Stomach (tissue), 9 donors: ENCODE results near the gene CNOT3. TPM values are rescaled to one million over a fixed set of nuclear protein-coding genes. Genes with fewer than 3 reads are reported as not detected.

Source experiments
- DNase-seq, 2 donors: peaks; one replicate each; pipeline versions ENCODE4 v3.0.0 to v3.0.0-alpha.2; 2013 to 2019
- H3K27ac ChIP-seq, 5 donors: fragments of 200-600 bp in 4 of 5; sonication (generic) in 4 of 5; one replicate each; pipeline ENCODE4 v1.5.1; 2013 to 2019; ENCODE audit warnings: mild to moderate bottlenecking in 1 of 5, moderate library complexity in 1 of 5
- H3K27me3 ChIP-seq, 3 donors: fragments of 200-600 bp; sonication (generic); one replicate each; pipeline ENCODE4 v1.5.1; 2017 to 2019; ENCODE audit warnings: mixed run types in 1 of 3
- H3K36me3 ChIP-seq, 4 donors: fragments of 200-600 bp; sonication (generic); 1 replicate in 3 of 4; 2 replicates in 1 of 4; pipeline ENCODE4 v1.5.1; 2016 to 2019
- H3K4me1 ChIP-seq, 4 donors: fragments of 200-600 bp; sonication (generic); one replicate each; pipeline ENCODE4 v1.5.1; 2016 to 2019
- H3K4me3 ChIP-seq, 4 donors: fragments of 200-600 bp; sonication (generic) in 3 of 4; one replicate each; pipeline ENCODE4 v1.5.1; 2016 to 2019; ENCODE audit warnings: mild to moderate bottlenecking in 1 of 4
- H3K9me3 ChIP-seq, 4 donors: fragments of 200-600 bp; sonication (generic); one replicate each; pipeline ENCODE4 v1.5.1; 2016 to 2019
- EP300 ChIP-seq: sonication (generic); formaldehyde crosslinking; IDR thresholded peaks from one replicate; pipeline ENCODE4 v1.6.1; 2017; ENCODE audit warnings: antibody characterized with exemption
- POLR2A ChIP-seq, 4 donors: fragments of 450-650 bp; IDR thresholded peaks; one replicate each; pipeline ENCODE4 v1.6.1; 2016; ENCODE audit warnings: antibody characterized with exemption in 4 of 4, control low read depth in 2 of 4, mild to moderate bottlenecking in 1 of 4, moderate library complexity in 1 of 4
- POLR2AphosphoS5 ChIP-seq, 3 donors: sonication (generic); formaldehyde crosslinking; IDR thresholded peaks; one replicate each; pipeline ENCODE4 v1.6.1; 2016; ENCODE audit warnings: antibody characterized with exemption in 3 of 3
- WGBS, 5 donors: extraction: QIAGEN DNeasy Blood & Tissue Kit in 3 of 5; methylation state at CpG; one replicate each; pipeline versions ENCODE4 v1.1.5 to v1.1.7; 2013 to 2018; 5-methylcytosine and 5-hydroxymethylcytosine counted together
- intact Hi-C: fragments of 100-400 bp; cut with DNase I; formaldehyde crosslinking; loops from one replicate; pipeline ENCODE4 v1.15.1; 2023; ENCODE audit warnings: low total_unique reads
- polyA plus RNA-seq, 3 donors: library from polyadenylated mRNA; stranded (reverse); fragments of 200-250 nt; gene quantifications; one replicate each; pipeline ENCODE4 v1.2.3, GENCODE V29; 2013
- total RNA-seq, 5 donors: library from RNA; depleted of rRNA; stranded (reverse); fragments of >200 nt; gene quantifications; one replicate each; pipeline versions ENCODE4 v1.1.0 to v1.2.3, GENCODE V29; 2014 to 2016
- TF ChIP-seq, protein P1 (sequence below), 7 experiments: fragments of 450-650 bp in 4 of 7; fragments of 200-600 bp in 3 of 7; sonication (generic) in 3 of 7; IDR thresholded peaks; one replicate each; pipeline ENCODE4 v1.5.1; 2016 to 2019; ENCODE audit warnings: antibody characterized with exemption in 7 of 7, control low read depth in 2 of 7, mild to moderate bottlenecking in 1 of 7
- donor health status: healthy with polysubstance abuse.
- donor health status: Bipolar disorder and iron deficiency.
- donor health status: healthy.

CNOT3 gene
- total and polyA plus RNA-seq, 8 donors = 11.2 to 100 (median 29.2) TPM

DNA sequence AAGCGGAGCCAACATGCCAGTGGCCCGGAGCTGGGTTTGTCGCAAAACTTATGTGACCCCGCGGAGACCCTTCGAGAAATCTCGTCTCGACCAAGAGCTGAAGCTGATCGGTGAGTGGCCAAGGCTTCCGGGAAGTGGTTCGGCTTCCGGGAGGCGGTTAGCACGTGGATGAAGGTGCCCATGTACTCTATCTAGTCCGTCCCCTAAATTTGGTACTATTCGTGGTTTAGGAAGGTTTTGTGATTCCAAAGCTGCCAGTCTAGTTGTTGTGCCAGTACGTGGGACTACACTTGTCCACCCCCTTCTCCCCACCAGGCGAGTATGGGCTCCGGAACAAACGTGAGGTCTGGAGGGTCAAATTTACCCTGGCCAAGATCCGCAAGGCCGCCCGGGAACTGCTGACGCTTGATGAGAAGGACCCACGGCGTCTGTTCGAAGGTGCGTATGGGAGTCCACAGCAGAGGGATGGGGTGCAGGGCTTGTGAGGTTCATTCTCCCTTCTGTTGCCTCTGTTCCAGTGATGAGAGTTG is 63.7 kb downstream of the CNOT3 start:
- Histone ChIP-seq H3K36me3 (peaks cover 41 to 49% (median 47%) of the 10 kb centered on the region in 4 donors), H3K27ac (peak overlapping the region; percentile 91 to 97 (median 94)), H3K4me3 (peak overlapping the region; percentile 66 to 89 (median 76)), H3K9me3 (no peaks in the 10 kb centered on the region), H3K27me3 (no peaks in the 10 kb centered on the region), H3K4me1 (peaks cover 46 to 60% (median 54%) of the 10 kb centered on the region in 4 donors)
- WGBS, 5 donors = 0 to 3% (median 1%) methylated on average over 17 to 28 of the region's 28 CpGs
- no peak for DNase-seq
- no peak for TF ChIP-seq POLR2A (IDR thresholded peaks at IDR 0.05)
- no peak for TF ChIP-seq POLR2AphosphoS5 (IDR thresholded peaks at IDR 0.05)
- TF ChIP-seq, protein P1, sequence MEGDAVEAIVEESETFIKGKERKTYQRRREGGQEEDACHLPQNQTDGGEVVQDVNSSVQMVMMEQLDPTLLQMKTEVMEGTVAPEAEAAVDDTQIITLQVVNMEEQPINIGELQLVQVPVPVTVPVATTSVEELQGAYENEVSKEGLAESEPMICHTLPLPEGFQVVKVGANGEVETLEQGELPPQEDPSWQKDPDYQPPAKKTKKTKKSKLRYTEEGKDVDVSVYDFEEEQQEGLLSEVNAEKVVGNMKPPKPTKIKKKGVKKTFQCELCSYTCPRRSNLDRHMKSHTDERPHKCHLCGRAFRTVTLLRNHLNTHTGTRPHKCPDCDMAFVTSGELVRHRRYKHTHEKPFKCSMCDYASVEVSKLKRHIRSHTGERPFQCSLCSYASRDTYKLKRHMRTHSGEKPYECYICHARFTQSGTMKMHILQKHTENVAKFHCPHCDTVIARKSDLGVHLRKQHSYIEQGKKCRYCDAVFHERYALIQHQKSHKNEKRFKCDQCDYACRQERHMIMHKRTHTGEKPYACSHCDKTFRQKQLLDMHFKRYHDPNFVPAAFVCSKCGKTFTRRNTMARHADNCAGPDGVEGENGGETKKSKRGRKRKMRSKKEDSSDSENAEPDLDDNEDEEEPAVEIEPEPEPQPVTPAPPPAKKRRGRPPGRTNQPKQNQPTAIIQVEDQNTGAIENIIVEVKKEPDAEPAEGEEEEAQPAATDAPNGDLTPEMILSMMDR (IDR thresholded peaks at IDR 0.05) = no peak
- no peak for TF ChIP-seq EP300
- intact Hi-C loops = no loop called here

DNA sequence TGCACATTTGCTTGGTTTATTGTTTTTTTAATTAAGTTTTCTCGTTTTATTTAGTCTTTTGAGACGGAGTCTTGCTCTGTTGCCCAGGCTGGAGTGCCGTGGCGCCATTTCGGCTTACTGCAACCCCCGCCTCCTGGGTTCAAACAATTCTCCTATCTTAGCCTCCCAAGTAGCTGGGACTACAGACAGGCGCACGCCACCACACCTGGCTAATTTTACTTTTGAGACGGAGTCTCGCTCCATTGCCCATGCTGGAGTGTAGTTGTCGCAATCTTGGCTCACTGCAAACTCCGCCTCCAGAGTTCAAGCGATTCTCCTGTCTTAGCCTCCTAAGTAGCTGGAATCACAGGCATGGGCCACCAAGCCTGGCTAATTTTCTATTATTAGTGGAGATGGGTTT is 64.4 kb downstream of the CNOT3 start:
- Histone ChIP-seq H3K4me3 (peak overlapping the region; percentile 66 to 89 (median 76)), H3K36me3 (peaks cover 48 to 56% (median 55%) of the 10 kb centered on the region in 4 donors), H3K9me3 (no peaks in the 10 kb centered on the region), H3K27me3 (no peaks in the 10 kb centered on the region), H3K4me1 (peaks cover 54 to 67% (median 62%) of the 10 kb centered on the region in 4 donors), H3K27ac (peak overlapping the region in 4 of 5 donors; percentile 91 to 97 (median 94))
- 46 to 64% (median 59%) methylated on average over 13 of the region's 13 CpGs for WGBS, 5 donors
- intact Hi-C loops = no loop called here
- TF ChIP-seq POLR2AphosphoS5 (IDR thresholded peaks at IDR 0.05) (no peak), EP300 (no peak), POLR2A (IDR thresholded peaks at IDR 0.05) (no peak)
- TF ChIP-seq, protein P1 (IDR thresholded peaks at IDR 0.05) = no peak
- DNase-seq = no peak

DNA sequence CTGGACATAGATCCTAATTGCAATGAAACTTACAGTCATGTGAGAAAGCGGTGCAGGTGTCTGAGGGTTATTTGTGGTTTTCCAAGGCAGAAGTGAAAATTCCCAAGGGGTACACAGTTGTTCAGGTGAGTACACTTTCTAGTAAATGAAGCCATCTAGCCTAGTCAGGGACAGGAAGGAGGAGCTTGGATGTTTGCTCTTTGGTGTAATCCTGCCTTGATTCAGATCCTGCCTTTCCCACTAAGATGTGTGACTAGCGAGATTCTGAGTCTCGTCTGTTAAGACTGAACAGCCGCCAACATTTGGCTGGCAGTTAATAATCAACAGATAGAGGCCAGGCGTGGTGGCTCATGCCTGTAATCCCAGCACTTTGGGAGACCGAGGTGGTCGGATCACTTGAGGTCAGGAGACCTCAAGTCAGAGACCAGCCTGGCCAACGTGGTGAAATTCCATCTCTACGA is 65.6 kb downstream of the CNOT3 start:
- WGBS, 5 donors = 22 to 46% (median 27%) methylated on average over 7 to 9 of the region's 9 CpGs
- intact Hi-C loops = no loop called here
- peaks cover 64 to 79% (median 74%) of the 10 kb centered on the region in 4 donors for H3K4me1 ChIP-seq
- no peaks in the 10 kb centered on the region for H3K9me3 ChIP-seq
- peak; percentile 46 to 59 for DNase-seq
- no peaks in the 10 kb centered on the region for H3K27me3 ChIP-seq
- H3K27ac ChIP-seq = peak overlapping the region in 4 of 5 donors; percentile 15 to 89 (median 36)
- no peak for TF ChIP-seq EP300
- no peak for TF ChIP-seq POLR2A (IDR thresholded peaks at IDR 0.05)
- peak in 1 of 3 donors; percentile 4 for TF ChIP-seq POLR2AphosphoS5 (IDR thresholded peaks at IDR 0.05)
- TF ChIP-seq, protein P1 (IDR thresholded peaks at IDR 0.05) = no peak
- H3K4me3 ChIP-seq = peak overlapping the region in 2 of 4 donors; percentile 81 to 89
- peaks cover 59 to 68% (median 67%) of the 10 kb centered on the region in 4 donors for H3K36me3 ChIP-seq

DNA sequence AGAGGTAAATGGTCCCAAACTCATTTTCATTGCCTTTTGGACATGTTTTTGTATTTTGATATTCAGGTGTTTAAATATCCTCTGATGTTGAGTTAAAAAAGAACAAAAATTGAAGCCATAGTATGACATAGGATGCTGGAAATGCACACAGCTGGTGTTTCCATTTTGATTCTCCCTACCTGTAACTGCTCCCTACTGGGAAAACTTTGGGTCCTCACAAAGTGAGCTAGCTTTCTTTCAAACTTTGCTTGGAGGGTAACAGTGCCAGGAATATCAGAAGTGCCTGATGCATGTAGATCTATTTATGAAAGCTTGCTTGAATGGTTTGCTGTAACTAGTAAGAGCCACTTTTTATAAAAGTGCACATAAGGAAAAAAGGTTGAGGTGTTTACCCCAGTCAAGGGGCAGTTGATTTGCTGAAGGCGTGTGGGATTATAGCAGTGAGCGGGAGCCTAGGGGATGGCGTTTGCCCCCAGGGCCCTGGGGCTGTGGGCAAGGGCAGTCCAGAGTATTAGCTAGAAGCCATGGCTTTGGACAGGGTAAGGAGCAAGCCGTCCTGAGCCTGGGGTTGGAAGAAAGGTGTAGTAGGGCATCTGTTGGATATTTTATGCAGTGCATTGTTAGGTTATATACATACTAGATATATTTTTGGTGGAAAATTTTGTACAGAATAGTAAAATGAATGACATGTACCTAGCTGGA is 67.4 kb downstream of the CNOT3 start:
- Histone ChIP-seq H3K4me1 (peaks cover 77 to 91% (median 90%) of the 10 kb centered on the region in 4 donors), H3K4me3 (peak overlapping the region in 2 of 4 donors; percentile 81 to 89), H3K36me3 (peaks cover 59 to 76% (median 71%) of the 10 kb centered on the region in 4 donors), H3K27me3 (no peaks in the 10 kb centered on the region), H3K27ac (peak overlapping the region in 2 of 5 donors; percentile 89 to 94), H3K9me3 (no peaks in the 10 kb centered on the region)
- DNase-seq = no peak
- intact Hi-C loops = no loop called here
- WGBS, 5 donors = 73 to 84% (median 79%) methylated on average over 4 of the region's 4 CpGs
- TF ChIP-seq, protein P1 (IDR thresholded peaks at IDR 0.05) = no peak
- TF ChIP-seq EP300 = no peak

Other genes starting within 250 kb of the CNOT3 start
- gene CACNG7, start 228.5 kb upstream of the CNOT3 start, total RNA-seq = not detected
- under 1 TPM in 1 of 3 donors, not detected in 2; 0.05 TPM for gene CACNG7, start 228.5 kb upstream of the CNOT3 start, polyA plus RNA-seq
- gene CACNG8, start 174.8 kb upstream of the CNOT3 start, total RNA-seq = under 1 TPM in 2 of 5 donors, not detected in 3; under 0.01 to 0.45 TPM
- under 1 TPM in 2 of 3 donors, not detected in 1; under 0.01 to 0.03 TPM for gene CACNG8, start 174.8 kb upstream of the CNOT3 start, polyA plus RNA-seq
- gene CACNG6, start 146.1 kb upstream of the CNOT3 start, total RNA-seq = under 1 TPM in 1 of 5 donors, not detected in 4; 0.58 TPM
- gene CACNG6, start 146.1 kb upstream of the CNOT3 start, polyA plus RNA-seq = under 1 TPM in 2 of 3 donors, not detected in 1; 0.13 to 0.46 TPM
- gene VSTM1, start 73.9 kb upstream of the CNOT3 start, total RNA-seq = not detected
- gene VSTM1, start 73.9 kb upstream of the CNOT3 start, polyA plus RNA-seq = not detected
- gene TARM1, start 56.4 kb upstream of the CNOT3 start, total RNA-seq = not detected
- not detected for gene TARM1, start 56.4 kb upstream of the CNOT3 start, polyA plus RNA-seq
- 1 to 10 TPM in 1 of 5 donors, under 1 TPM in 1, not detected in 3; 0.45 to 2.6 TPM for gene OSCAR, start 37.0 kb upstream of the CNOT3 start, total RNA-seq
- under 1 TPM in 2 of 3 donors, not detected in 1; 0.81 to 0.95 TPM for gene OSCAR, start 37.0 kb upstream of the CNOT3 start, polyA plus RNA-seq
- gene NDUFA3, start 34.9 kb upstream of the CNOT3 start, total RNA-seq = 100 to 1,000 TPM in 1 of 5 donors, 10 to 100 TPM in 1, 1 to 10 TPM in 2, not detected in 1; 7.0 to 401 (median 16.2) TPM
- gene NDUFA3, start 34.9 kb upstream of the CNOT3 start, polyA plus RNA-seq = 100 to 1,000 TPM; 253 to 356 (median 281) TPM
- gene TFPT, start 22.1 kb upstream of the CNOT3 start, total RNA-seq = 10 to 100 TPM in 1 of 5 donors, 1 to 10 TPM in 2, under 1 TPM in 1, not detected in 1; 0.45 to 10.9 (median 4.8) TPM
- gene TFPT, start 22.1 kb upstream of the CNOT3 start, polyA plus RNA-seq = 10 to 100 TPM; 22.9 to 31.8 (median 23.1) TPM
- gene PRPF31, start 22.0 kb upstream of the CNOT3 start, total RNA-seq = 10 to 100 TPM; 22.8 to 98.2 (median 27.8) TPM
- gene PRPF31, start 22.0 kb upstream of the CNOT3 start, polyA plus RNA-seq = 10 to 100 TPM; 46.3 to 53.1 (median 46.3) TPM
- 10 to 100 TPM in 2 of 5 donors, 1 to 10 TPM in 1, not detected in 2; 4.2 to 35.6 (median 21.0) TPM for gene LENG1, start 22.0 kb downstream of the CNOT3 start, total RNA-seq
- 10 to 100 TPM in 1 of 3 donors, 1 to 10 TPM in 2; 8.2 to 12.0 (median 8.6) TPM for gene LENG1, start 22.0 kb downstream of the CNOT3 start, polyA plus RNA-seq
- 10 to 100 TPM; 28.0 to 99.5 (median 47.1) TPM for gene TMC4, start 35.4 kb downstream of the CNOT3 start, total RNA-seq
- gene TMC4, start 35.4 kb downstream of the CNOT3 start, polyA plus RNA-seq = 10 to 100 TPM; 33.4 to 49.8 (median 39.3) TPM
- gene MBOAT7, start 51.8 kb downstream of the CNOT3 start, total RNA-seq = 1,000 to 10,000 TPM in 1 of 5 donors, 100 to 1,000 TPM in 1, 10 to 100 TPM in 3; 22.0 to 1,215 (median 95.1) TPM
- 10 to 100 TPM; 14.1 to 20.6 (median 19.1) TPM for gene MBOAT7, start 51.8 kb downstream of the CNOT3 start, polyA plus RNA-seq
- 100 to 1,000 TPM in 1 of 5 donors, 10 to 100 TPM in 4; 25.5 to 147 (median 34.5) TPM for gene TSEN34, start 53.5 kb downstream of the CNOT3 start, total RNA-seq
- gene TSEN34, start 53.5 kb downstream of the CNOT3 start, polyA plus RNA-seq = 10 to 100 TPM; 35.3 to 54.1 (median 45.1) TPM
- gene RPS9, start 63.1 kb downstream of the CNOT3 start, total RNA-seq = 1,000 to 10,000 TPM in 4 of 5 donors, 100 to 1,000 TPM in 1; 634 to 2,012 (median 1,471) TPM
- 1,000 to 10,000 TPM; 4,159 to 5,346 (median 4,356) TPM for gene RPS9, start 63.1 kb downstream of the CNOT3 start, polyA plus RNA-seq
- gene LILRB3, start 85.2 kb downstream of the CNOT3 start, total RNA-seq = 10 to 100 TPM in 1 of 5 donors, 1 to 10 TPM in 2, under 1 TPM in 1, not detected in 1; 0.89 to 74.7 (median 2.4) TPM
- 1 to 10 TPM; 1.7 to 3.0 (median 2.5) TPM for gene LILRB3, start 85.2 kb downstream of the CNOT3 start, polyA plus RNA-seq
- gene LILRA6, start 105.0 kb downstream of the CNOT3 start, total RNA-seq = 1 to 10 TPM in 2 of 5 donors, under 1 TPM in 2, not detected in 1; 0.37 to 3.8 (median 1.4) TPM
- 1 to 10 TPM in 1 of 3 donors, under 1 TPM in 2; 0.20 to 1.8 (median 0.81) TPM for gene LILRA6, start 105.0 kb downstream of the CNOT3 start, polyA plus RNA-seq
- gene LILRB5, start 119.5 kb downstream of the CNOT3 start, total RNA-seq = 10 to 100 TPM in 1 of 5 donors, 1 to 10 TPM in 3, not detected in 1; 2.8 to 40.8 (median 5.0) TPM
- gene LILRB5, start 119.5 kb downstream of the CNOT3 start, polyA plus RNA-seq = 1 to 10 TPM in 2 of 3 donors, under 1 TPM in 1; 0.28 to 3.4 (median 3.0) TPM
- gene LILRB2, start 143.3 kb downstream of the CNOT3 start, total RNA-seq = 1 to 10 TPM in 3 of 5 donors, under 1 TPM in 1, not detected in 1; 0.87 to 2.2 (median 1.2) TPM
- 1 to 10 TPM; 1.1 to 2.0 (median 1.2) TPM for gene LILRB2, start 143.3 kb downstream of the CNOT3 start, polyA plus RNA-seq
- 1 to 10 TPM in 3 of 5 donors, not detected in 2; 2.6 to 8.5 (median 2.9) TPM for gene LILRA5, start 175.4 kb downstream of the CNOT3 start, total RNA-seq
- gene LILRA5, start 175.4 kb downstream of the CNOT3 start, polyA plus RNA-seq = 1 to 10 TPM; 1.1 to 2.9 (median 1.2) TPM
- gene LILRA4, start 201.4 kb downstream of the CNOT3 start, total RNA-seq = not detected
- not detected for gene LILRA4, start 201.4 kb downstream of the CNOT3 start, polyA plus RNA-seq
- 1 to 10 TPM in 4 of 5 donors, under 1 TPM in 1; 0.87 to 9.1 (median 1.3) TPM for gene LAIR1, start 227.2 kb downstream of the CNOT3 start, total RNA-seq
- gene LAIR1, start 227.2 kb downstream of the CNOT3 start, polyA plus RNA-seq = 1 to 10 TPM; 4.1 to 6.1 (median 5.4) TPM